SK-N-SH treated with all-trans-retinoic acid at 6 μM for 48 hours (cell line): ENCODE results near the gene ADGB.
"Not testable (repeated sequence)": the region's sequence is repeated elsewhere in the genome, so short reads cannot be mapped to it uniquely, and the experiment has no call there.

Experiments used
- ATAC-seq: fragments of 200-7000 bp; cut with Tn5 transposase; 3 replicates; pipeline ENCODE4 v1.9.1; 2020; ENCODE audit warnings: mild to moderate bottlenecking, moderate library complexity
- ARNTL ChIP-seq: fragments of 450-650 bp; formaldehyde crosslinking; IDR thresholded peaks from 2 replicates; pipeline ENCODE4 v1.5.0; 2020; ENCODE audit warnings: low read depth, mild to moderate bottlenecking, moderate library complexity, borderline replicate concordance
- BACH2 ChIP-seq: fragments of 250-450 bp; sonication (Bioruptor Pico); IDR thresholded peaks from 2 replicates; pipeline ENCODE4 v1.9.0; 2021; ENCODE audit warnings: mild to moderate bottlenecking, borderline replicate concordance
- CSDC2 ChIP-seq: fragments of 250-450 bp; sonication (Bioruptor Pico); IDR thresholded peaks from 2 replicates; pipeline ENCODE4 v1.5.0; 2020; ENCODE audit warnings: mild to moderate bottlenecking, moderate library complexity
- CSRNP3 ChIP-seq: fragments of 250-450 bp; sonication (Bioruptor Pico); IDR thresholded peaks from 2 replicates; pipeline ENCODE4 v1.5.1; 2021; ENCODE audit warnings: mild to moderate bottlenecking, moderate library complexity
- ESRRG ChIP-seq: fragments of 250-450 bp; sonication (Bioruptor Pico); IDR thresholded peaks from 2 replicates; pipeline ENCODE4 v1.6.1; 2021; ENCODE audit warnings: mild to moderate bottlenecking
- GLIS3 ChIP-seq: fragments of 250-450 bp; sonication (Bioruptor Pico); IDR thresholded peaks from 2 replicates; pipeline ENCODE4 v1.5.0; 2020; ENCODE audit warnings: mild to moderate bottlenecking, moderate library complexity
- ISL1 ChIP-seq: fragments of 250-450 bp; sonication (Bioruptor Pico); IDR thresholded peaks from 2 replicates; pipeline ENCODE4 v2.1.2; 2022; ENCODE audit warnings: mild to moderate bottlenecking, moderate library complexity
- OSR1 ChIP-seq: fragments of 250-450 bp; sonication (Bioruptor Pico); IDR thresholded peaks from 2 replicates; pipeline ENCODE4 v1.8.0; 2022; ENCODE audit warnings: moderate library complexity, mild to moderate bottlenecking, inconsistent platforms
- PPARA ChIP-seq: fragments of 250-450 bp; sonication (Bioruptor Pico); IDR thresholded peaks from 2 replicates; pipeline ENCODE4 v1.5.0; 2020; ENCODE audit warnings: mild to moderate bottlenecking, borderline replicate concordance
- RARB ChIP-seq: fragments of 250-450 bp; sonication (Bioruptor Pico); IDR thresholded peaks from 2 replicates; pipeline ENCODE4 v1.8.0; 2021; ENCODE audit warnings: mild to moderate bottlenecking, moderate library complexity
- TCF4 ChIP-seq: fragments of 250-450 bp; sonication (Bioruptor Pico); IDR thresholded peaks from 2 replicates; pipeline ENCODE4 v1.8.0; 2021; ENCODE audit warnings: mild to moderate bottlenecking, moderate library complexity, borderline replicate concordance
- TOX ChIP-seq: fragments of 250-450 bp; sonication (Bioruptor Pico); IDR thresholded peaks from 2 replicates; pipeline ENCODE4 v1.8.0; 2021; ENCODE audit warnings: mild to moderate bottlenecking, moderate library complexity, borderline replicate concordance
- ZFP3 ChIP-seq: fragments of 250-450 bp; sonication (Bioruptor Pico); IDR thresholded peaks from 2 replicates; pipeline ENCODE4 v1.5.0; 2020; ENCODE audit warnings: mild to moderate bottlenecking, moderate library complexity
- ZFP30 ChIP-seq: fragments of 450-650 bp; formaldehyde crosslinking; IDR thresholded peaks from 2 replicates; pipeline ENCODE4 v1.5.0; 2022; ENCODE audit warnings: mild to moderate bottlenecking, moderate library complexity
- ZNF565 ChIP-seq: fragments of 450-650 bp; formaldehyde crosslinking; conservative IDR thresholded peaks from 2 replicates; pipeline ENCODE4 v1.5.0; 2020; ENCODE audit warnings: low read depth, mild to moderate bottlenecking, moderate library complexity
- ZNF70 ChIP-seq: fragments of 450-650 bp; formaldehyde crosslinking; IDR thresholded peaks from 2 replicates; pipeline ENCODE4 v1.5.0; 2020; ENCODE audit warnings: mild to moderate bottlenecking, moderate library complexity
- ZNF8 ChIP-seq: fragments of 450-650 bp; formaldehyde crosslinking; IDR thresholded peaks from 2 replicates; pipeline ENCODE4 v1.5.0; 2020; ENCODE audit warnings: mild to moderate bottlenecking, moderate library complexity
- TF ChIP-seq, protein P1 (sequence below): fragments of 250-450 bp; sonication (Bioruptor Pico); IDR thresholded peaks from 2 replicates; pipeline ENCODE4 v1.8.0; 2021; ENCODE audit warnings: low read depth, mild to moderate bottlenecking, moderate library complexity, borderline replicate concordance
- TF ChIP-seq, protein P2 (sequence below): fragments of 250-450 bp; sonication (Bioruptor Pico); IDR thresholded peaks from 2 replicates; pipeline ENCODE4 v1.5.1; 2020; ENCODE audit warnings: low read depth, mild to moderate bottlenecking, moderate library complexity
- TF ChIP-seq, protein P3 (sequence below): fragments of 250-450 bp; sonication (Bioruptor Pico); IDR thresholded peaks from 2 replicates; pipeline ENCODE4 v1.5.0; 2020; ENCODE audit warnings: mild to moderate bottlenecking, moderate library complexity
- TF ChIP-seq, protein P4 (sequence below): fragments of 250-450 bp; sonication (Bioruptor Pico); IDR thresholded peaks from 2 replicates; pipeline ENCODE4 v1.8.0; 2020; ENCODE audit warnings: mild to moderate bottlenecking, moderate library complexity, borderline replicate concordance

Gene ADGB

DNA sequence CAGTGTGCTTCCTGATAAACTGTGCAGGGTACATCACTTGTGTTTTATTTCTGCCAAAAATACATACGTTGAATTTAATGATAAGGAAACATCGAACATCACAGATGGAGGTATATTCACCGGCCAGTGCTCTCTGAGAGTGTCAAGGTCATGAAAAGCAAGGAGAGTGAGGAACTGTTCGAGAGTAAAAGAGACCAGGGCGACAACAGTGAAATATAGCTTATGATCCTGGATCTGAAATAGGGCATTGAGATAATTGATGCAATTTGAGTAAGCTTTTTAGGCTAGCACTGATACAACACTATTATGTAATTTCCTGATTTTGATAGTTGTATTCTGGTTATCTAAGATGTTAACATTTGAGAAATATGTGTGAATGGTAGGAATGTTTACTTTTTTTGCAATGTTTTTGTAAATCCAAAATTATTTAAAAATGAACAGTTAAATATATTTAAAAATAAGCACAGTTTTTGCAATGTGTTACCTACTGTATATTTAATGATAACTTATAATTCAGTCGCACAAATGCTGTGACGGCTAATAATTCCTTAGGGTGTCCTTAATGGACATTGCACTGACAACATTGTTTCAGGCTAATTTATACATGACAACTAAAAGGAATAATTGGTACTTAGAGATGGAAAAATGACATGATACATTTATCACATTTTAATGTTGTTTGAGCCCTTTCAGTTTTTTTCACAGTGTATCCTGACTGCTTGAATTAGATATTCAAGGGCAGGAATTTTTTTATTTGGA lies 45.2 kb upstream of the ADGB start:
- TF ChIP-seq, protein P1, sequence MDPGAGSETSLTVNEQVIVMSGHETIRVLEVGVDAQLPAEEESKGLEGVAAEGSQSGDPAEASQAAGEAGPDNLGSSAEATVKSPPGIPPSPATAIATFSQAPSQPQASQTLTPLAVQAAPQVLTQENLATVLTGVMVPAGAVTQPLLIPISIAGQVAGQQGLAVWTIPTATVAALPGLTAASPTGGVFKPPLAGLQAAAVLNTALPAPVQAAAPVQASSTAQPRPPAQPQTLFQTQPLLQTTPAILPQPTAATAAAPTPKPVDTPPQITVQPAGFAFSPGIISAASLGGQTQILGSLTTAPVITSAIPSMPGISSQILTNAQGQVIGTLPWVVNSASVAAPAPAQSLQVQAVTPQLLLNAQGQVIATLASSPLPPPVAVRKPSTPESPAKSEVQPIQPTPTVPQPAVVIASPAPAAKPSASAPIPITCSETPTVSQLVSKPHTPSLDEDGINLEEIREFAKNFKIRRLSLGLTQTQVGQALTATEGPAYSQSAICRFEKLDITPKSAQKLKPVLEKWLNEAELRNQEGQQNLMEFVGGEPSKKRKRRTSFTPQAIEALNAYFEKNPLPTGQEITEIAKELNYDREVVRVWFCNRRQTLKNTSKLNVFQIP (CRISPR knock-in tag) = no peak
- TF ChIP-seq ZNF70 (CRISPR knock-in tag) (no peak), TOX (no peak), ZNF565 (CRISPR knock-in tag) (no peak), ESRRG (CRISPR knock-in tag) (no peak), ISL1 (CRISPR knock-in tag) (no peak), RARB (CRISPR knock-in tag) (no peak), ZNF8 (CRISPR knock-in tag) (no peak), TCF4 (CRISPR knock-in tag) (no peak), BACH2 (CRISPR knock-in tag) (no peak), OSR1 (CRISPR knock-in tag) (no peak), PPARA (no peak), GLIS3 (CRISPR knock-in tag) (no peak), ARNTL (CRISPR knock-in tag) (no peak), CSRNP3 (CRISPR knock-in tag) (no peak), CSDC2 (CRISPR knock-in tag) (no peak)
- TF ChIP-seq, protein P2, sequence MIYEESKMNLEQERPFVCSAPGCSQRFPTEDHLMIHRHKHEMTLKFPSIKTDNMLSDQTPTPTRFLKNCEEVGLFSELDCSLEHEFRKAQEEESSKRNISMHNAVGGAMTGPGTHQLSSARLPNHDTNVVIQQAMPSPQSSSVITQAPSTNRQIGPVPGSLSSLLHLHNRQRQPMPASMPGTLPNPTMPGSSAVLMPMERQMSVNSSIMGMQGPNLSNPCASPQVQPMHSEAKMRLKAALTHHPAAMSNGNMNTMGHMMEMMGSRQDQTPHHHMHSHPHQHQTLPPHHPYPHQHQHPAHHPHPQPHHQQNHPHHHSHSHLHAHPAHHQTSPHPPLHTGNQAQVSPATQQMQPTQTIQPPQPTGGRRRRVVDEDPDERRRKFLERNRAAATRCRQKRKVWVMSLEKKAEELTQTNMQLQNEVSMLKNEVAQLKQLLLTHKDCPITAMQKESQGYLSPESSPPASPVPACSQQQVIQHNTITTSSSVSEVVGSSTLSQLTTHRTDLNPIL (CRISPR knock-in tag) = no peak
- TF ChIP-seq, protein P3, sequence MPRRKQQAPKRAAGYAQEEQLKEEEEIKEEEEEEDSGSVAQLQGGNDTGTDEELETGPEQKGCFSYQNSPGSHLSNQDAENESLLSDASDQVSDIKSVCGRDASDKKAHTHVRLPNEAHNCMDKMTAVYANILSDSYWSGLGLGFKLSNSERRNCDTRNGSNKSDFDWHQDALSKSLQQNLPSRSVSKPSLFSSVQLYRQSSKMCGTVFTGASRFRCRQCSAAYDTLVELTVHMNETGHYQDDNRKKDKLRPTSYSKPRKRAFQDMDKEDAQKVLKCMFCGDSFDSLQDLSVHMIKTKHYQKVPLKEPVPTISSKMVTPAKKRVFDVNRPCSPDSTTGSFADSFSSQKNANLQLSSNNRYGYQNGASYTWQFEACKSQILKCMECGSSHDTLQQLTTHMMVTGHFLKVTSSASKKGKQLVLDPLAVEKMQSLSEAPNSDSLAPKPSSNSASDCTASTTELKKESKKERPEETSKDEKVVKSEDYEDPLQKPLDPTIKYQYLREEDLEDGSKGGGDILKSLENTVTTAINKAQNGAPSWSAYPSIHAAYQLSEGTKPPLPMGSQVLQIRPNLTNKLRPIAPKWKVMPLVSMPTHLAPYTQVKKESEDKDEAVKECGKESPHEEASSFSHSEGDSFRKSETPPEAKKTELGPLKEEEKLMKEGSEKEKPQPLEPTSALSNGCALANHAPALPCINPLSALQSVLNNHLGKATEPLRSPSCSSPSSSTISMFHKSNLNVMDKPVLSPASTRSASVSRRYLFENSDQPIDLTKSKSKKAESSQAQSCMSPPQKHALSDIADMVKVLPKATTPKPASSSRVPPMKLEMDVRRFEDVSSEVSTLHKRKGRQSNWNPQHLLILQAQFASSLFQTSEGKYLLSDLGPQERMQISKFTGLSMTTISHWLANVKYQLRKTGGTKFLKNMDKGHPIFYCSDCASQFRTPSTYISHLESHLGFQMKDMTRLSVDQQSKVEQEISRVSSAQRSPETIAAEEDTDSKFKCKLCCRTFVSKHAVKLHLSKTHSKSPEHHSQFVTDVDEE = no peak
- TF ChIP-seq, protein P4, sequence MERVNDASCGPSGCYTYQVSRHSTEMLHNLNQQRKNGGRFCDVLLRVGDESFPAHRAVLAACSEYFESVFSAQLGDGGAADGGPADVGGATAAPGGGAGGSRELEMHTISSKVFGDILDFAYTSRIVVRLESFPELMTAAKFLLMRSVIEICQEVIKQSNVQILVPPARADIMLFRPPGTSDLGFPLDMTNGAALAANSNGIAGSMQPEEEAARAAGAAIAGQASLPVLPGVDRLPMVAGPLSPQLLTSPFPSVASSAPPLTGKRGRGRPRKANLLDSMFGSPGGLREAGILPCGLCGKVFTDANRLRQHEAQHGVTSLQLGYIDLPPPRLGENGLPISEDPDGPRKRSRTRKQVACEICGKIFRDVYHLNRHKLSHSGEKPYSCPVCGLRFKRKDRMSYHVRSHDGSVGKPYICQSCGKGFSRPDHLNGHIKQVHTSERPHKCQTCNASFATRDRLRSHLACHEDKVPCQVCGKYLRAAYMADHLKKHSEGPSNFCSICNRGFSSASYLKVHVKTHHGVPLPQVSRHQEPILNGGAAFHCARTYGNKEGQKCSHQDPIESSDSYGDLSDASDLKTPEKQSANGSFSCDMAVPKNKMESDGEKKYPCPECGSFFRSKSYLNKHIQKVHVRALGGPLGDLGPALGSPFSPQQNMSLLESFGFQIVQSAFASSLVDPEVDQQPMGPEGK (CRISPR knock-in tag) = no peak
- ATAC-seq = no peak

GRCh38 chr6:146560607-146561006 lies 38.2 kb upstream of the ADGB start:
- ATAC-seq = no peak
- TF ChIP-seq ISL1 (CRISPR knock-in tag) (no peak), ARNTL (CRISPR knock-in tag) (no peak), ZFP30 (CRISPR knock-in tag) (no peak), TOX (no peak), ZFP3 (CRISPR knock-in tag) (no peak), ESRRG (CRISPR knock-in tag) (no peak)
- TF ChIP-seq, protein P1 (CRISPR knock-in tag) = no peak
- TF ChIP-seq, protein P3 = no peak
- TF ChIP-seq, protein P2 (CRISPR knock-in tag) = no peak

GRCh38 chr6:146566661-146567060 lies 32.1 kb upstream of the ADGB start:
- not testable (repeated sequence) for ATAC-seq

DNA sequence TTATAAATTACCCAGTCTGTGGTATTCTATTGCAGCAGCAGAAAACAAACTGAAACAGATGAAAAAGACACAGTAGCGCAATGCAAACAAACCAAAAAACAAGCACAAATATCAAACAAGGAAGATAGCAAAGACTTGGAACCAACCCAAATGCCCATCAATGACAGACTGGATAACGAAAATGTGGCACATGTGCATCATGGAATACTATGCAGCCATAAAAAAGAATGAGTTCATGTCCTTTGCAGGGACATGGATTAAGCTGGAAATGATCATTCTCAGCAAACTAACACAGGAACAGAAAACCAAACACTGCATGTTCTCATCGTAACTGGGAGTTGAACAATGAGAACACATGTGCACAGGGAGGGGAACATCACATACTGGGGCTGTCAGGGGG lies 30.2 kb upstream of the ADGB start:
- ATAC-seq = not testable (repeated sequence)
